ENCODE measurements around the gene ZC3H18.

Gene ZC3H18

DNA sequence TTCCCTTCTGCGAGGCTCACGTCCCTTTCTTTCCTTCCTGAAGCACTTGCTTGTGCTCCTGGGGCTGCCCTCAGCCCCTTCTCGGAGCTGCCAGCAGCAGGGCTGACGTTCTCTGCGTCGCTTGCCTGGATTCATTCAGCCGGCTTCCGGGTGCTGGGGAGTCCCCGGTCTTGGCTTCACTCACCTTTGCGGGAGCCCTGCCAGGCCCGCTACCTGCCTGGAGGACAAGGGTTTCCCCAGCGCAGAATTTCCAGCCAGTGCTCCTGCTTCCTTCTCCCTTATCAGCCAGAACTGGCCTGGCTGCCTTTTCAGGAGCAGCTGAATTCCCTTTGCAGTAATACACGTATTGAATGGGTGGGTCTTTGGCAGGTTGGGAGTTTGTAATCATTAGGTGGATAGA is 46.1 kb downstream of the ZC3H18 start:
- Histone ChIP-seq H4K20me1 (ENCODE audit: insufficient read depth) (0 out of 2 replicates have a peak, but pooled peaks cover 4% of the 10 kb centered on the region), H3K4me3 (IDR thresholded peaks at IDR 0.05; ENCODE audit: insufficient read depth, low read depth, low read length) (no peak overlapping the region), H3K9ac (no peak overlapping the region), H3K4me2 (no peak overlapping the region), H3K4me1 (ENCODE audit: low read depth, poor library complexity, severe bottlenecking) (peaks cover 19% of the 10 kb centered on the region), H3K36me3 (ENCODE audit: insufficient read depth) (no peaks in the 10 kb centered on the region), H3K27ac (no peak overlapping the region), H2AFZ (ENCODE audit: low read depth) (no peak overlapping the region), H3K79me2 (ENCODE audit: insufficient read depth, low read depth) (peaks cover 4% of the 10 kb centered on the region; the same call in 1 of the 2 replicates), H3K27me3 (ENCODE audit: insufficient read depth, low read depth) (no peaks in the 10 kb centered on the region)
- TF ChIP-seq, protein P1, sequence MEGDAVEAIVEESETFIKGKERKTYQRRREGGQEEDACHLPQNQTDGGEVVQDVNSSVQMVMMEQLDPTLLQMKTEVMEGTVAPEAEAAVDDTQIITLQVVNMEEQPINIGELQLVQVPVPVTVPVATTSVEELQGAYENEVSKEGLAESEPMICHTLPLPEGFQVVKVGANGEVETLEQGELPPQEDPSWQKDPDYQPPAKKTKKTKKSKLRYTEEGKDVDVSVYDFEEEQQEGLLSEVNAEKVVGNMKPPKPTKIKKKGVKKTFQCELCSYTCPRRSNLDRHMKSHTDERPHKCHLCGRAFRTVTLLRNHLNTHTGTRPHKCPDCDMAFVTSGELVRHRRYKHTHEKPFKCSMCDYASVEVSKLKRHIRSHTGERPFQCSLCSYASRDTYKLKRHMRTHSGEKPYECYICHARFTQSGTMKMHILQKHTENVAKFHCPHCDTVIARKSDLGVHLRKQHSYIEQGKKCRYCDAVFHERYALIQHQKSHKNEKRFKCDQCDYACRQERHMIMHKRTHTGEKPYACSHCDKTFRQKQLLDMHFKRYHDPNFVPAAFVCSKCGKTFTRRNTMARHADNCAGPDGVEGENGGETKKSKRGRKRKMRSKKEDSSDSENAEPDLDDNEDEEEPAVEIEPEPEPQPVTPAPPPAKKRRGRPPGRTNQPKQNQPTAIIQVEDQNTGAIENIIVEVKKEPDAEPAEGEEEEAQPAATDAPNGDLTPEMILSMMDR (conservative IDR thresholded peaks at IDR 0.05; ENCODE audit: low read depth, low read length): no peak

DNA sequence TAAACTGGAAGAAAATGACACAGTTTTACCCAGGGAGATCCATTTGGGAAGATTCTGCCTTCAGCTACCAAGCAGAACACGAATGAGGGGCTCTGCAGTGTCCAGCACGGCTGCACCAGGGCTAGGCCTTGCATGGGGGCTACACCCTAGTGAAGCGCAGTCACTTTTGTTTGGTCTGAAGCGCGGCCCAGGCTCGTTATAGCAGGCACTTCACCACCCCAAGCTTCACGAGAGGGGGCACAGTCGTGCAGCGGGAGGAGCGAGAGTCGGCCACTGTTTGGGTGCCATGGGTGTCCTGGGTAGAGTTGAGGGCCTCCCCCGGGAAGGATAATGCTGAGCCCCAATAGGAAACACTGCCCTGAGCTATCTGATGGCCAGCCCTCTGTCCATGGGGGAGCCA is 46.5 kb downstream of the ZC3H18 start:
- Histone ChIP-seq H4K20me1 (ENCODE audit: insufficient read depth) (0 out of 2 replicates have a peak, but pooled peaks cover 4% of the 10 kb centered on the region), H3K36me3 (ENCODE audit: insufficient read depth) (no peaks in the 10 kb centered on the region), H3K27me3 (ENCODE audit: insufficient read depth, low read depth) (no peaks in the 10 kb centered on the region), H3K9ac (no peak overlapping the region), H3K4me2 (no peak overlapping the region), H3K4me3 (IDR thresholded peaks at IDR 0.05; ENCODE audit: insufficient read depth, low read depth, low read length) (no peak overlapping the region), H3K4me1 (ENCODE audit: low read depth, poor library complexity, severe bottlenecking) (peaks cover 19% of the 10 kb centered on the region), H3K79me2 (ENCODE audit: insufficient read depth, low read depth) (peaks cover 4% of the 10 kb centered on the region; the same call in 1 of the 2 replicates), H3K27ac (no peak overlapping the region), H2AFZ (ENCODE audit: low read depth) (no peak overlapping the region)
- TF ChIP-seq, protein P1 (conservative IDR thresholded peaks at IDR 0.05; ENCODE audit: low read depth, low read length): no peak

DNA sequence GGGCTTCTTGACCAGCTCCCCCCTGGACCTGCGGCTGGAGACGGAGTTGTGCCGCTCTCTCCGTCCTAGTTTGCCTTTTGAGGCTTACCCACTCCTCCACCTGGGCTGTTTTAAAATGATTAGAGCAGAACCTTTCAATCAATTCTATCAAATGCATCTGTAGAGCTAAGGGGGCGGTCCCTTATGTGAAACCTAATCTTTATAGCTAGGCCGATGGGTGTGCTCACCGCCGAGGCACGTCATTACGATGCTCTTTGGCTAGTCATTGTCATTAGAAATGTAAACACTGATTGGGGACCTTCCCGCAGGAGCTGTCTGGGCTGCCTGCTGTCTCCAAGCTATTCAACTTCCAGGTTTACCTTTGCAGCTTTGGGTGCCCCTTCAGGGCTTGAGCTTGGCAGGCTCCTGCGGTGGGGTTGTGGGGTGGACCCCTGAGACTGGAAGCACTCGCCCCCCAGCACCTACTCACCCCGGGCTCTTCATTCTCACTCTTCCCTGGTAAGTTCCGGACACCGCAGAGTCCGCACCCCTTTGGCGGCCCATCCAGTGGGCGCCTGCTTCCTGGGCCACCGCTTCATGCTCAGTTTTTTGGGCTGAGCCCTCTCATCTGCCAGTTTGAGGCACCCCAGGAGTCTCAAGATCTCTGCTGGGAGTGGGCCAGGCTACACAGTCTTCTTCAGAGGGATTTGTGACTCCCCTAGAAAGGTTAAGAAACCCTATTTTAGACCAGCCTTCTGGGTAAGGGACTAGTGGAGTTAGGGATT is 47.2 kb downstream of the ZC3H18 start:
- H3K4me3 ChIP-seq (IDR thresholded peaks at IDR 0.05; ENCODE audit: insufficient read depth, low read depth, low read length): no peak overlapping the region
- peaks cover 19% of the 10 kb centered on the region for H3K4me1 ChIP-seq (ENCODE audit: low read depth, poor library complexity, severe bottlenecking)
- H3K79me2 ChIP-seq (ENCODE audit: insufficient read depth, low read depth): peaks cover 4% of the 10 kb centered on the region; the same call in 1 of the 2 replicates
- no peak overlapping the region for H2AFZ ChIP-seq (ENCODE audit: low read depth)
- no peak overlapping the region for H3K4me2 ChIP-seq
- TF ChIP-seq, protein P1 (conservative IDR thresholded peaks at IDR 0.05; ENCODE audit: low read depth, low read length): no peak
- H4K20me1 ChIP-seq (ENCODE audit: insufficient read depth): 0 out of 2 replicates have a peak, but pooled peaks cover 4% of the 10 kb centered on the region
- H3K27ac ChIP-seq: no peak overlapping the region
- H3K9ac ChIP-seq: no peak overlapping the region
- no peaks in the 10 kb centered on the region; the same call in 1 of the 2 replicates for H3K36me3 ChIP-seq (ENCODE audit: insufficient read depth)
- no peaks in the 10 kb centered on the region for H3K27me3 ChIP-seq (ENCODE audit: insufficient read depth, low read depth)

DNA sequence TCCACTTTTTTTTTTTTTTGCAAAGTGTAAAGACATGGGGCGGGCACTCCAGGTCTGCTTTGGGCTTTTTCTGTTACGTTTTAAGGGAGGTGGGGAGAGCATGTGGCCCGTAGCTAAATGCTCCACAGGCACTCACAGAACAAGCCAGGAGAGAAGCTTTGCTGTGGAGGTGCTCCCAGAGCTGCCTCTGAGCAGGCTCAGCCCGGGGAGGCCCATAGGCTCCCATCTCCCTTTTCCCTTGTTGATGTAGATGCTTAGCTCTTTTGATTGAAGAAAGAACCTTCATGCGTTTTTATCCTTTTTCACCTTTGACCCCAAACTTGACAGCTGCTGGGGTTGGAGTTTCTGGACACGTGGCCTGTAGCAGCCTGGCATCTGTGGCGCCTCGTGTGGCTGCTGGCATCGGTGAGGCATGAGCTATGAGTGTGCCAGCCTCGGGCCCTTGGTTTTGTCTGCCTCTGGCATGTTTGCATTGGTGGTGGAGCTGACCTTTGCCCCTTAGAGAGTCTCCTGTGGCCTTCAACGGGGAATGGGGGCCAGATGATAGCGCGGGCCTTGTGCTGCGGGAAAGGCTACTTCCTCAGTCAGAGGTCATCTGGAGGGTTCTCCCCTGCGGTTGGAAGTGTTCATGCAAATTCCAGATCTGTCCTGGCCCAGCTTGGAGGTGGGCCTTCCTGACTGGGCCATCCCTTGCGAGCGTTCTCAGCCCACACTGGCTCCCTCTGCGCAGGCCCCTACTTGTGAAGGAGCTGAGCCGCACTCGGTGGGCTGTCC is 48.2 kb downstream of the ZC3H18 start:
- no peak overlapping the region for H3K4me3 ChIP-seq (IDR thresholded peaks at IDR 0.05; ENCODE audit: insufficient read depth, low read depth, low read length)
- peaks cover 4% of the 10 kb centered on the region; the same call in 1 of the 2 replicates for H3K79me2 ChIP-seq (ENCODE audit: insufficient read depth, low read depth)
- H3K4me1 ChIP-seq (ENCODE audit: low read depth, poor library complexity, severe bottlenecking): peaks cover 19% of the 10 kb centered on the region
- H3K9ac ChIP-seq: no peak overlapping the region
- 0 out of 2 replicates have a peak, but pooled peaks cover 4% of the 10 kb centered on the region for H4K20me1 ChIP-seq (ENCODE audit: insufficient read depth)
- no peak overlapping the region for H2AFZ ChIP-seq (ENCODE audit: low read depth)
- H3K36me3 ChIP-seq (ENCODE audit: insufficient read depth): no peaks in the 10 kb centered on the region; the same call in 1 of the 2 replicates
- no peak overlapping the region for H3K4me2 ChIP-seq
- H3K27me3 ChIP-seq (ENCODE audit: insufficient read depth, low read depth): no peaks in the 10 kb centered on the region
- TF ChIP-seq, protein P1 (conservative IDR thresholded peaks at IDR 0.05; ENCODE audit: low read depth, low read length): no peak
- no peak overlapping the region for H3K27ac ChIP-seq

Data from KMS-11 (cell line).